Measurements from ENCODE around the gene PRKCH.

PRKCH gene

DNA sequence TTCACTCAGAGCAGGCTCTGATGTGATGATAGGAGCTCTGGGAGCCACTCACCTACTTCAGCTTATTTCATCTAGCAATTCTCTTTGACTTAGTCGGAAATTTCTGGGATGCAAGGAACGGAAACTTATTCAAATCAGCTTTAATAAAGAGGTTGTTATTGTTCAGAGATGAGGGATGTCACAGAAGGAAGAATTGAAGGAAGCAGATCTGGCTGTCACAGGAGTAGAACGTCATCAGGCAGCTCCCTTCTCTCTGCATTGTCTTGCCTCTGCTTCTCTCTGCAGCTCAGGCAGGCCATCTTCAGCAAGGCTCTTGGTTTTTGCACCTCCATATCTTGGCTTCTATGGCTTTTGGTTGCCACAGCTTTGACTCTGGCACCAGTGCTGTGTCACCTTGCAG is 32.7 kb upstream of the PRKCH start:
- TF ChIP-seq, protein P1, sequence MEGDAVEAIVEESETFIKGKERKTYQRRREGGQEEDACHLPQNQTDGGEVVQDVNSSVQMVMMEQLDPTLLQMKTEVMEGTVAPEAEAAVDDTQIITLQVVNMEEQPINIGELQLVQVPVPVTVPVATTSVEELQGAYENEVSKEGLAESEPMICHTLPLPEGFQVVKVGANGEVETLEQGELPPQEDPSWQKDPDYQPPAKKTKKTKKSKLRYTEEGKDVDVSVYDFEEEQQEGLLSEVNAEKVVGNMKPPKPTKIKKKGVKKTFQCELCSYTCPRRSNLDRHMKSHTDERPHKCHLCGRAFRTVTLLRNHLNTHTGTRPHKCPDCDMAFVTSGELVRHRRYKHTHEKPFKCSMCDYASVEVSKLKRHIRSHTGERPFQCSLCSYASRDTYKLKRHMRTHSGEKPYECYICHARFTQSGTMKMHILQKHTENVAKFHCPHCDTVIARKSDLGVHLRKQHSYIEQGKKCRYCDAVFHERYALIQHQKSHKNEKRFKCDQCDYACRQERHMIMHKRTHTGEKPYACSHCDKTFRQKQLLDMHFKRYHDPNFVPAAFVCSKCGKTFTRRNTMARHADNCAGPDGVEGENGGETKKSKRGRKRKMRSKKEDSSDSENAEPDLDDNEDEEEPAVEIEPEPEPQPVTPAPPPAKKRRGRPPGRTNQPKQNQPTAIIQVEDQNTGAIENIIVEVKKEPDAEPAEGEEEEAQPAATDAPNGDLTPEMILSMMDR (IDR thresholded peaks at IDR 0.05; ENCODE audit: low read depth, low read length), result no peak

DNA sequence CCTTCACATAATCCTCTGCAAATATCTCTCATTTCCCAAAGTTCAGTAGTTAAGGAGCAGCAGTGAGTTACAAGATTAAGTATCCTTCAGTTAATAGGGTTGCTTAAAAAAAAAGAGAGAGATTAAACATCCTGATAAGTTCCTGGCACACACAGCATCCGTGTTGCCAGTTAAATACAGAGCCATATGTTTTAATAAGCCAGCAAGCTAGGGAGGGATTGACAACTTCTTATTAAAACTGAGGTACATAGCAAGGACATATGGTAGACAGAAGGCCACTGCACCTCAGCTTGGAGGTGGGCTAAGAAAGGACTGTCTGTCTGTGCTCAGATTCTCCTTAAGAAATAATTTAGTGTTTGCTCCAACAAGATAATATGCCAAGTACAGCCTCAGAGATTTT is 30.7 kb upstream of the PRKCH start:
- TF ChIP-seq, protein P1 (IDR thresholded peaks at IDR 0.05; ENCODE audit: low read depth, low read length), result no peak
- no peak overlapping the region for H3K4me3 ChIP-seq (ENCODE audit: low read depth, low read length)

More for the DNA sequence above, 32.7 kb upstream of the PRKCH start:
- H3K4me3 ChIP-seq (ENCODE audit: low read depth, low read length), result no peak overlapping the region

DNA sequence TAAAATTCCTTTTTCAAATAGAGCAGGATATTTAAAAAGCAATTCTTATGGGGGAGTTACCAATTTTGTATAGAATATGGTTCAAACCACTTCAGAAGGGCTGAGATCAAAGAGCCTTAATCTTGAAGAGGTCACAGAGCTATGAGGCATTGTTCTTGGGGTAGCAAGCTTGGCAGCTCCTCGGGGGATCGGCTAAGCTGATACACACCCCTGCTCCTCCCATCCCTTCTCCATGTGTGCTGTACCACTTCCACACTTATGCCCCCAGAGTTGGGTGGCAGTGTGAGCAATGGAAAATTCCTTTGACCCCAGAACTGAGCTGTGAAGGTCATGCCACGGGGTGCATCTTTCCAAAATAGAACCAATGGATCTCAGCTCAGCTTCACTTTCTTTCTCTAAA is 25.2 kb upstream of the PRKCH start:
- H3K4me3 ChIP-seq (ENCODE audit: low read depth, low read length), result no peak overlapping the region
- TF ChIP-seq, protein P1 (IDR thresholded peaks at IDR 0.05; ENCODE audit: low read depth, low read length), result no peak

DNA sequence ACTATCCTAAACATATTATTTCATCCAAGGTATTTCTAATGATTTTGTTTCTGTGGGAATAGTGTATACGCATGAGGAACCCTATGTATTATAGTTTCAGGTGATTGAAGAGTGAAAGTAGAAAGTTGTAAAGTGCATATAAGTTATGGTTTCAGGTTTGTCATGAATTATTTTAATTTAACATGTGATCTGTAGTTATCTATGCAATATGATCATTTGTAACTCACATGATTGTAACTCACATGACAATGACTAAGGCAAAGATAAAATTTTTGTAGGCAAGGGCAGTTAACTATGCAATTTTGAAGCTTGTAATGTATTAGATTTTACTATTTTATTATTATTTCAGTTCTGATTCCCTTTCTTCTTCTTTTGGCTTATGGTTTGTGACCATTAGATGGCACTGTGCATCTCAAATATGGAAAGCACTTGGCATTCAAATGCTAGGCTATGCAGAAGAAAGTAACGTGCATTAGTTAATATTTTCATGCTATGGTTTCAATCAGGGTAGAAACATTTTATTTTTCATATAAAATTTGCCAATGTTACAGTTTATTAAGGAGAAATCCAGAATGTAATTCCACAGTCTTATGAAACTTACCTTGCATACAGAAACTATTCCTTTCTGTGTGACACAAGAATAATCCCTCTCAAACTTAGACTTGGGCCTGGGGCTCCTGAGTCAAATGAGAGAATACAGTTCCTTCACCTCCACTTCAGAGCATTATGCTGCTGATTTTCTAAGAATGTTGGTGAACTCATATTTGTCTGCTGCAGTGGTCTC is 24.5 kb upstream of the PRKCH start:
- TF ChIP-seq, protein P1 (IDR thresholded peaks at IDR 0.05; ENCODE audit: low read depth, low read length), result peak; percentile 58; the same call in 1 of the 2 replicates
- H3K4me3 ChIP-seq (ENCODE audit: low read depth, low read length), result no peak overlapping the region

DNA sequence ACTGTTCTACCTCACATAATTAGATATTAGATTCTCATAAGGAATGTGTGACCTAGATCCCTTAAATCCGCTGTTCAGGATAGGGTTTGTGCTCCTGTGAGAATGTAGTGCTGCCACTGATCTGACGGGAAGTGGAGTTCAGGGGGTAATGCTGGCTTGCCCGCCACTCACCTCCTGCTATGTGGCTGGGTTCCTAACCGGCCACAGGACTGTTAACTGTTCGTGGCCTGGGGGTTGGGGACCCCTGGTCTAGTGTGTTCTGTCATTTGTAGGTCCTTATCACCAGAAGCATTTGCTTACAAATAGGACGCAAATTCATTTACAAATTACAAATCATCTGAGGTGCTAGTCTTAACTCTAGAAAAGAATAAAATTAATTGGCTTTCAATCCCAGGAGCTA is 23.8 kb upstream of the PRKCH start:
- TF ChIP-seq, protein P1 (IDR thresholded peaks at IDR 0.05; ENCODE audit: low read depth, low read length), result no peak
- no peak overlapping the region for H3K4me3 ChIP-seq (ENCODE audit: low read depth, low read length)

DNA sequence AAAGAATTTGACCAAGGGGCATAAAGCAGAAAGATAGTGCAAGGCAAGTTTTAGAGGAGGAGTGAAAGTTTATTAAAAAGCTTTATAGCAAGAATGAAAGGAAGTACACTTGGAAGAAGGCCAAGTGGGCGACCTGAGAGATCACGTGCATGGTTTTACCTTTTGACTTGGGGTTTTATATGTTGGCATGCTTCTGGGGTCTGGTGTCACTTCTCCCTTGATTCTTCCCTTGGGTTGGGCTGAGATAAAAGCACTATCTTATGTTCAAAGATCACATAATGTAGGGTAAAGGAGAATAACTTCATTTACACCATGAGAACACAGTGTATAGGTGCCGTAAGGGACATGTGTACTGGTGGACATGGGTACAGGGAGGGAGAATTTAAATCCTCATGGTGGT is 22.6 kb upstream of the PRKCH start:
- no peak overlapping the region for H3K4me3 ChIP-seq (ENCODE audit: low read depth, low read length)
- TF ChIP-seq, protein P1 (IDR thresholded peaks at IDR 0.05; ENCODE audit: low read depth, low read length), result no peak

DNA sequence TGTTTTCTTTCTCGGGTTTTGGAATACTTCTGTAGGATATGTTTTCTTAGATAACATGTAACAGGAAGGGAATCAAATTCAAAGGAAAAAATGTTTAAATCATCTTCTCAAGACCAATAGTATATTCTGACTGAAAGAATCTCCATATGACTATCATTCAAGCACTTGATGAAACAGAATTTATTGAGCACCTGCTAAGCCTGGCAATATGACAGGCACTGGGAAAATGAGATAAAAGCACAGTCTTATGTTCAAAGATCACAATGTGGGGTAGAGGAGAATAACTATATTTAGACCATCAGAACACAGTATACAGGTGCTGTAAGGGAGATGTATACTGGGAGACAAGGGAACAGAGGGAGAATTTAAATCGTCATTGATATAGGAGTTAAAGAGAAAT is 21.2 kb upstream of the PRKCH start:
- TF ChIP-seq, protein P1 (IDR thresholded peaks at IDR 0.05; ENCODE audit: low read depth, low read length), result no peak
- no peak overlapping the region for H3K4me3 ChIP-seq (ENCODE audit: low read depth, low read length)

Measured in WI38 (cell line).